GM04504 (cell line): ENCODE results near the gene NDUFA6.
A peak's percentile ranks its signal among the peaks of the same experiment; 100 is the strongest.

Experiments
- DNase-seq: peaks from one replicate; pipeline ENCODE4 v3.0.0-alpha.2; 2012; ENCODE audit warnings: low read depth

Gene NDUFA6

DNA sequence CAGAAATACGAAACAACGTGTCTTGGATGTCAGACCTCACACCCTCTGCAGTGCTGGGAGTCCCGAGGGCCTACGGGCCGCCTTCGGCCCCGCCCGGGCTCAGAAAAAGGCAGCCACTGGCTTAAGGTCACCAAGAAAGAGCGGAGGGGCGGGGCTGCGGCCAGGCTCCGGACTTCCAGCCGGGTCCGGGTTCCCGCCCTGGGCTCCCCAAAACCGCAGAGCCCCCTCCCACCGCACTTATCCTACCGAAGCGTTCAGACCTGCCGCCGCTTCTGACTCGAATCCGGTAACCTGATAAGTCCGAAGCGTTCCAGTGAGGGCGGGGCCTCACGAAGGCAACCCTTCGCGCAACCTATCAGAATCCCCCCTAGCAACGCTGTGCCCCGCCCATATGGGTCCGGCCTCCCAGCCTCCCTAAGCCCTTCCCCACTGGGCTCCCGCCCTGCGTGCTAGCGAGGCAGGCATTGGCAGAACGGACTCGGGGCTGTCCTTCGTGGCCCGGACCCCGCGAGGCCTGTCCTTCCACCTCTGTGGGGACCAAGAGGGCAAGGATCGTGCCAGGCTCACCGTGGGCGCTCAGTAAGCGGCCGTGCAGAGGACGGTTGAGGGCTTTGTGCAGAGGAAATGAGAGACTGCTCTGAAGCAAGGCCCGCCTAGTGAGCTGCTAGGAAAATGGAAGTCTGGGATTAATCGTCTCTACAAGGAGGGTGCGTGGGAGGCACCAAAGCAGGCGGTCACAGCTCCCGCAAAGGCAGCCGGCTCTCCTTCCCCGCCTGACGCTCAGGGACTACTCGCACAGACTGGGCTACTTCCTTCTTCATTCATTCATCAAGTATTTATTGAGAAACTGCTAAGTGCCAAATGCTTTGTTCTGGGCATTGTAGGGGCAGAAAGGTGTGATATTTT is 19.8 kb downstream of the NDUFA6 start, which contains the start of gene NAGA:
NAGA (minus strand) TSS at position 296 of the 906 bp plus-strand sequence. CDS start 515 bp downstream, outside the sequence.
- DNase-seq = peak; percentile 88

DNA sequence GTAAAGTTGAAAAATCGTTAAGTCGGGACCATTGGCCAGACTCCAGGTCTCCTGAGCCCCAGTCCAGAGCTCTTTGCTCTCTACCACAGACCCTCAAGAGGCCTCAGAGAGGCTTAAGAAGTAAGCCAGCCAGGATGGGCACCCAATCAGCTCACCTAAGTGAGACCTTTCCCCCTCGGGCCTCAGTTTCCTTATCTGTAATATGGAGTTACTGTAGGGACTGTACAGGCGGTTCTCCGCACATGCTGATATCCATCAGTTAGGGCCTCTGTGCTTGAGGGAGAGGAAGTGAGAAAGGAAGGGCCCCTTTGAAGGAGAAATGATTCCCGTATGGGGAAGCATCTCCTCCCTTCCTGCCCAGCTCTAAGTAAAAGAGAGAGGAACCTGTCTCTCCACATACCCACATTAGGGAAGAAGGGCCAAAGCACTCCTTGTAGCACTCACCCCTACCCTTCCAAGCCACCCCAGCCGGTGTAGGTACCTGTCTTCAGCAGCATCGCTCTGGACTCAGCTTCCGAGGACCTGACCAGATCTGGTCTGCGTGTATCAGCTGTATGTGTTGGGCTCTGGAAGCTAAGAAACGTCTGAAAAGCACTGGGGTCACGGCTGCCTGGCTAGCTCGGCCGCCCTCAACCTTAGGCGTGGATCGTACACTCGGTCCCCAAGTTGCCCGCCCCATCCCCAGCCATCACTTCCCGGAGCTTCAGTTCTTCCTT is 20.6 kb downstream of the NDUFA6 start:
- no peak for DNase-seq

DNA sequence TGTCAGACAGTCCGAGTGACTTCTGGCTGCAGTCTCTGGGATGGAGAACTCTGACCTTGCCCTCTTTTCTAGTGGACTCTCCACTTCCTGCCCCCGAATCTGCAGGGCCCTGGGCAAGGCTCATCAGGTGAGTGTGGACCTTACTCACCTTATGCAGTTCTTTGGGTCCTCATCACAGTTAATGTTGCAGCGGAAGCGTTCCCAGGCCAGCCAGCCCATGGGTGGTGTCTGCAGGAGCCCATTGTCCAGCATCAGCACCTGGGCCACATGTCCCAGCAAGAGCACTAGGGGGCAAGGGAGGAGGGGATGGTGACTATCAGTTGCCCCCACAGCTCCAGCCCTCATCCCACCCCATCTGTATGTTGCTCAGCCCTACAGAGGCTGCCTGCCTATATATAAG is 22.3 kb downstream of the NDUFA6 start:
- DNase-seq = no peak

DNA sequence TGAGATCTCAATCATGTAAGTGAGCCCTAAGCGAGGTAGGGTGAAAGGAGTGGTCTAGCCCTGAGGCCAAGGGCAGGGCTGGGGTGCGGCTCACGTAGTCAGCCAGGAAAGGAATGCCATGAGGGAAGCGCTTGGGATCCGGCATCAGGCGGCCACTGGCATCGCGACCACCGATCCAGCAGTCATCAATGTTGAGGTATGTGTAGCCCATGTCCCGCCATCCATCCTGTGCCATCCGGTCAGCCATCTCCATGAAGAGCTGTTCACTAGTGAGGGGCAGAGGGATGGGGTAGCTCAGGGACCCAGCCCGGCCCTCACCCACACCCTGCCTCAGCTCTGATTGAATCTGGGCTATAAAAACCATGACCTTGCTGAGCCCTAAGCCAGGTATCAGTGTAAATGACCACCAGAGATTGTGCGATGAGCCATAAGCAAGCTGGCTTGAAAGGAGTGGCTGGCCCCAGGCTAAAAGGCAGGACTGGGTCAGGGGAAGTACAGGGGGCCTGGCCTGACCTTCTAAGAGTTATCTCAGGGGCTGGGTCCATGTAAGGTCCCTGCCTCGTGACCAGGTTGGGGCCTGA is 22.8 kb downstream of the NDUFA6 start:
- DNase-seq = no peak

DNA sequence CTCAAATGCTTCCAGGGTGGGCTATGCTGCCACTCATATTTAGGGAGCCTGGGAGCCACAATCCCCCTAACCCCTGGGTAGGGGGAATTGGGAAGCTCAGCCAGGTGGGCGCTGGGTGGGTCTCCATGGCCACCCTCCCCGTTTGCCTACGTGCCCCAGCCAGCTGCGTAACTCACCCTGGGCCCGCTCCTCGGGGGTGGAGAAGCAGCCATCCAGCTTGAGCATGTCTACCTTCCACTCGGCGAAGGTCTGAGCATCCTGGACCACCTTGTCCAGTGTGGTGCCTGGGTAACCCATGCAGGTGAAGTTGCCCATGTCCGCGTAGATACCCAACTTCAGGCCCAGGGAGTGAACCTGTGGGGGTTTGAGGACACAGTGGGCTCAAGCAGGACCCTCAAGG is 23.6 kb downstream of the NDUFA6 start:
- no peak for DNase-seq

DNA sequence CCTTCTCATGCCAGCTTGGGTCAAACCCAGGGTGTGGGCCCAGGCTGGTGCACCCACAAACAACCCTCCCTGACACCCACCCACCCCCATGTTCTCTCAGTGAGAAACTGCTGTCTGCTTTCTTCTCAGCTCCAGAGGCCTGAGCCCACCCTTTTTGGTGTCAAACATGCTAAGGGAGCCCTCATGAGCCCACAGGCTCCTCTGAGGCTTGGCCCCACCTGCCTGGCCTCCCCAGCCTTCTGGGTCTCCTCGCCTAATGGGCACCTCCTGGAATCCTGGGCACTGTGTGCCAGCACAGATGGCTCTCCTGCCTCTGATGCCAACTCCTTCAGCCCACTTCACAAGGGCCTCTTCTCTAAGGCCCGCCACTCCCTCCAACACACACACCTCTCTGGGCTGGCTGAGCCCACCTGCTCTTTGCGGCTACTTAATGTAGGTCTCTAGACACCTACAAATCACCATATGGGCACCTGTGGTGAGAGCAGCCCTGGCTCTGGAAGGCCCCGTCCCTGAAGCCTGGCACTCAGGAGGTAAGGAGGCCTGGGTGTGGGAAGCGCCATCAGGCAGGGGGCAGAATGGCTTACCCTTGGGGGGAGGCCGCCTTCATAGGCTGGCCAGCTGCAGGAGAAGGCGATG is 24.3 kb downstream of the NDUFA6 start:
- DNase-seq = no peak

DNA sequence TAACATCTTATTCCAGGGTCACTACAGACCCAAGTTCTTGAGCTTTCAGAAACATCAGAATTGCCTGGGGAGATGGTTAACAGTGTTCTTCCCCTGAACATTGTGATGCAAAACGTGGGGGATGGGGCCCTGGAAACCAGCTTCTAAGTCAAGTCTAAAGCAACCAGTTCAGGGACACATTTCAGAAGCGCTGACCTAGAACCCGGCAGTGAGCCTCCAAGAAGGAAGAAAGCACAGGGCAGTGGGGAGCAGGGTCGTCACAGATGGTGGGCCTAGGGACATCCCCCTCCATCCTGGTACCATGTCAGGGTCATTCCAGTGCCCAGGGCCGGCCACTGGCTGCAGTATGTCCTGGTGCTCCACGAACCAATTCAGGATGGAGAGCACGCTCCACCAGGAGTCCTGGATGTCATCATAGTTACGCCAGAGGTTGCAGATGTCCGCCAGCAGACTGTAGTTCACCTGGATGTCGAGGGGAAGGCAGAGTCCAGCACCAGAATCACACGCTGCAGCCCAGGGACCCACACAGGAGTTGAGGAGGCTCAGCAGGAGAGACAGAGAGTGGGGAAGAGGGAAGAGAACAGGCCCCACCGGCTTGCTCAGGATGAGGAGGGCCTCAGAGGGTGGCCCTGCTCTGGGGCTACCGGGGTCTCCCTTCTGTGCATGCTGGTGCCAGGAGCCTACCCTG is 25.0 kb downstream of the NDUFA6 start:
- DNase-seq = no peak

DNA sequence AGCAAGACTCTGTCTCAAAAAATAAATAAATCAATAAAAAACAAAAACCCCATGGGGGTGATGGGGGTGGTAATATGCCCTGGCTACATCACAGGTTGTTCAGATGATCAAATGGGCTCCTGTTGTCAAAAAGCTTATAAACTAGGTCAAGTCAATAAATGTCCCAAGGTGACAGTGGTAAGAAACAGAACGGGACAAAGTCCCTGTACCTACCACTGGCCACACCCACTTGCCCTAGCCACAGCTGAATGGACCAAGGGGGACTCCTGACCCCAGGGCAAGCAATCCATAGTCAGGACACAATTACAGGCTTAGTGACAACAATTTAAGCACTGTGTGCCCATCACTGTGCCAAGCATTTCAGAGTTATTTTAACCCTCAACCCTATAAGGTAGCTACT is 25.9 kb downstream of the NDUFA6 start:
- DNase-seq = no peak

DNA sequence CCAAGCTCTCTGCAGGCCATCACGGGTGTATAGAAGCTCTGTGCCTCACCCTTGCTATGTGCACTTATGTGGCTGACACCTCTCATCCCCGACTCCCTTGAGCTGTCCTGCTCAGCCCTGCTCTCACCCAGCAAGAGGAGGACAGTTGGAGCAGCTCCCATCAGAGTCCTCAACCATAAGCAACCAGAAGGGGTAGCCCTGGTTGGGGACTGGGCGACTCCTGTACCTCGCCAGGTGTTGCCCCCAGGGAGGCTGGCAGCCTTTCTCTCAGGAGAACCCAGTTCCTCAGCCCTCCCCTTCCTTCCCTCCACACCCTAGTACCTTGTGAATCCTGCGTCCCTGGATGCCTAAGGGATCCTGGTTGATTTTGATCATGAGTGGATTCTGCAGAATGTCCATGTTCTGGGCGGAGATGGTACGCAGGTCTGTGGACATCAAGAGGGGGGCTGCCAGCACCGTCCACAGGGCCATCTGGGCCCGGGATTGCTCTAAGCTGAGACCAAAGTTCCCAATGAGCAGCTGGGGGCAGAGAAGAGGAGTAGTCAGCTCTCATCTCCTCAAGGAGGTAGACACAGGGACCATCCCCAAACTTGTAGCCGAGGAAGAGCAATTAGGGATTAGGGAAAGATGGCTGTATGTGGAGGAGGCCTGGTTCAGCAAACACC is 27.9 kb downstream of the NDUFA6 start:
- DNase-seq = no peak

DNA sequence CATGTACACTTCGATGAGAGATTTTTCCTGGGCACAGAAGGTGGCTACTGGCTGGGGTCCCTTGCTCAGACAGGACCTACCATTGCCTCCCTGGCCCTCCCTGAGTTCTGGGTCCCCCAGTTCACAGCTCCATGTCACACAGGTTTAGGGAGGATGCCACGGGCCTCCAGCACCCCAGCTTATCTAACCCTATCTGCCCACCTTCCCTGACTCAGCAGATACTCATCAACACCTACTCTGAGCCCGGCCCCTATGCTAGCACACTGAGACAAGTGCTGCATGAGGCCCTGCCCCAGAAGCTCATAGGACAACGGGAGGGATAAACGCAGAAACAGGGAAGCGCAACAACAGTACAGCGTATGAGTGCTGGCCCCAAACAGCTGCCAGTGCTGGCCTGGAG is 29.5 kb downstream of the NDUFA6 start:
- no peak for DNase-seq

DNA sequence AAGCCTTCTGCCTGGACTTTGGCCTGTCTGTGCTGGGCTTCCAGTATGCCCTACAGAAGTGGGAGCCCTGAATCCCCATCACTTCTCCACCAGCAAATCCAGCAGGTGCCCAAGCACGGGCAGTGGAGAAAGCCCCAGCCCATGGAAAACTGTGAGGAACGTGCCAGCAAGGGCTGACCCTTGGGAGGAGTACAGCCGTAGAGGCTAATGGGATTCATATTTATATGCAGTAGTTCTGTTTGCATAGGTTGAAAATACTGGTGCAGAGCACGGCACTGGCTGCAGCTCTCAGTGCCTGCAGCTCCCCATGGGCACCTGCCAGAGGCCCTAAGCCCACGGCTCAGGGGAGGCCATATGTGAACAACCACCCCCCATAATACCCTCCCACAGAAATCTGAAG is 30.1 kb downstream of the NDUFA6 start:
- DNase-seq = no peak

DNA sequence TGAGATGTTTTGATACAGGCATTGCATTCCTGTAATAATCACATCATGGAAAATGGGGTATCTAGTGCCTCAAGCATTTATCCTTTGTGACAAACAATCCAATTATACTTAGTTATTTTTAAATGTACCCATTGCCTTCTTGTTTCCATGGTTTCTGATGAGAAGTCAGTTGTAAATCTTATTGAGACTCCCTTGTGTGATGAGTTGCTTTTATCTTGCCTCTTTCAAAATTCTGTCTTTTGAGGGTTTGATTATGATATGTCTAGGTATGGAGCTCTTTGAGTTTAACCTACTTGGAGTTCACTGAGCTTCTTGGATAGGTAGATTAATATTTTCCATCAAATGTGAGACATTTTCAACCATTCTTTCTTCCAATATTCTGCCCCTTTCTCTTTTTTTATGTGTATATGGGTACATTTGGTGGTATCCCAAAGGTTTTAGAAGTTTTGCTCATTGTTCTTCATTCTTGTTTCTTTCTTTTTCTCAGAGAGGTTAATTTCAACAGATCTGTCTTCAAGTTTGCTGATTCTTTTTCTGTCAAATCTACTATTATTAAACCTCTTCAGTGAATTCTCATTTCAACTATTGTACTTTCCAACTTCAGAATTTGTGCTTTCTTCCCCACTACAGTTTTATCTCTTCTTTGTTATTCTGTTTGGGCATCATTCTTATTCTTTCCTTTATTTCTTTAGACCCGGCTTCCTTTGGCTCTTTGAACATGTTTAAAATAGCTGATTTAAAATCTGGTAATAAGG is 33.6 kb downstream of the NDUFA6 start:
- no peak for DNase-seq

DNA sequence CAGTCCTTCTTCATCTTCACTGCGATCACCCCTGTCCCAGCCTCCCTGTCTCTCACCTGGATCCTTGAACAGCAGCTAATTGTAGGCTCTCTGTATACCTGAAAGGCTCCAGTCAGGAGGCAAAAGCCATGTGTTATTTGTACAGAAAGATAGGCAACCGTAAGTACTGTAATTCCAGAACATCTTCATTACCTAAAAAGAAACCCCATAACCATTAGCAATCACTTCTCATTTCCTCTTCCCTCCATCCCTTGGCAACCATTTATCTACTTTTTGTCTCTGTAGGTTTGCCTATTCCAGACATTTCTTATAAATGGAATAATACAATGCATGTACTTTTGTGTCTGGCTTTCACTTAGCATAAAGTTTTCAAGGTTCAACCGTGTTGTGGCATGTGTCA is 37.8 kb downstream of the NDUFA6 start:
- no peak for DNase-seq

DNA sequence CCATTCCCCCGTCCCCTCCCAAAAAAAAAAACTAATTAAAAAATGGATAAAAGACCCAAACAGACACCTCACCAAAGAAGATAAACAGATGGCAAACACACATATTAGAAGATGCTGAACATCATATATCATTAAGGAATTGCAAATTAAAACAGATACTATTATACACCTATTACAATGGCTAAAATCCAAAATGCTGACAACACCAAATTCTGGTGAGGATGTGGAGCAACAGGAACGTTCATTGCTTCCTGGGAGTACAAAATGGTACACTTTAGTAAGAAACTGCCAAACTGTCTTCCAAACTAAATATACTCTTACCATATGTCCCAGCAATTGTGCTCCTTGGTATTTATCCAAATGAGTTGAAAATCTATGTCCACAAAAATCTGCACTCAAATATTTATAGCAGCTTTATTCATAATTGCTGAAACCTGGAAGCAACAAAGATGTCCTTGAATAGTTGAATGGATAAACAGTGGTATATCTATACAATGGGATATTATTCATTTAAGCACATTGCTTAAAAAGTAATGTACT is 39.9 kb downstream of the NDUFA6 start:
- DNase-seq = no peak

DNA sequence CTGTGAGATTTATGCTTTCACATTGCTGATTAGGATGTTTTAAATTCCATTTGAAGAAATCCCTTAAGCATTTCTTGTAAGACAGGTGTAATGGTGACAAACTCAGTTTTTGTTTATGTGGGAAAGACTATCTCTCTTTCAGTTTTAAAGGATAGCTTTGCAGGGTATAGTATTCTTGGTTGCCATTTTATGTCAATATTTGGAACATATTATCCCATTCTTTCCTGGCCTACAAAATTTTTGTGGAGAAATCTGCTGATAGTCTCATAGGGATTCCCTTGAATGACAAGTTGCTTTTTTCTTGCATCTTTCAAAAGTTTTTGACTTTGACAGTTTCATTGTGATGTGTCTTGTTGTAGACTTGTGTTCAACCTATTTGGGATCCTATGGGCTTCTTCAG is 48.8 kb downstream of the NDUFA6 start:
- no peak for DNase-seq

DNA sequence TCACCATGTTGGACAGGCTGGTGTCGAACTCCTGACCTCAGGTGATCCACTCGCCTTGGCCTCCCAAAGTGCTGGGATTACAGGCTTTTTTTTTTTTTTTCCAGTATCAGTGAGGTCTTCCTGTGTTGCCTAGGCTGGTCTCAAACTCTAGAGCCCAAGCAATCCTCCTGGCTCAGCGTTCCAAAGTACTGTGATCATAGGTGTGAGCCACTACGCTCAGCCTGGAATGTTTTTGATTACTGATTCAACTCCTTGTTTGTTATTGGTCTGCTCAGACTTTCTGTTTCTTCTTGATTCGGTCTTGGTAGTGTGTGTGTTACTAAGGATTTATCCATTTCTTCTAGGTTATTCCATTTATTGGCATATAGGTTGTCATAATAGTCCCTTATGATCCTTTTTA is 51.3 kb downstream of the NDUFA6 start:
- peak; percentile 1 for DNase-seq
